ENCODE measurements around the gene PHF19. TPM values are rescaled to one million over a fixed set of nuclear protein-coding genes. Genes with fewer than 3 reads are reported as not detected.

The PHF19 gene
- total and polyA plus RNA-seq, 2 of the 8 experiments (the other 6 are each of a cell fraction or from before 2014, with no cell fraction given), result 28.2 to 31.8 TPM

- Histone ChIP-seq H2BK15ac (ENCODE audit: low read length) (no peak overlapping the region), H2BK120ac (replicated peaks; ENCODE audit: low read depth, low read length) (no peak overlapping the region), H4K8ac (ENCODE audit: extremely low read depth, insufficient read depth, low read length) (no peak overlapping the region), H3K18ac (ENCODE audit: extremely low read depth, low read length) (no peak overlapping the region), H3K79me2 (ENCODE audit: control insufficient read depth in 1 of 2, insufficient read depth in 2 of 2, low read length in 2 of 2) (no peaks in the 10 kb centered on the region), H4K5ac (ENCODE audit: insufficient read length, low read depth, low read length) (no peak overlapping the region), H4K20me1 (replicated peaks in 1 of 2; ENCODE audit: control insufficient read depth in 1 of 2, insufficient read depth in 2 of 2, low read length in 2 of 2) (no peaks in the 10 kb centered on the region), H3K4me1 (replicated peaks in 1 of 4; ENCODE audit: control insufficient read depth in 3 of 4, insufficient read depth in 4 of 4, low read length in 3 of 4) (no peaks in the 10 kb centered on the region; a peak in 2 of 7 replicates), H2AFZ (ENCODE audit: low read length) (no peak overlapping the region), H2BK20ac (ENCODE audit: low read length) (no peak overlapping the region), H3K23ac (ENCODE audit: insufficient read length) (no peak overlapping the region), H3K23me2 (ENCODE audit: low read depth, low read length) (no peaks in the 10 kb centered on the region), H3K36me3 (ENCODE audit: control insufficient read depth in 2 of 4, insufficient read depth in 4 of 4, low read length in 3 of 4) (peaks cover 0 to 24% (median 5%) of the 10 kb centered on the region in 4 experiments; a peak in 5 of 8 replicates), H3K79me1 (ENCODE audit: low read depth, low read length) (no peaks in the 10 kb centered on the region), H2AK5ac (ENCODE audit: low read depth, low read length) (no peak overlapping the region), H4K91ac (replicated peaks; ENCODE audit: insufficient read length, low read length) (no peak overlapping the region), H3K56ac (replicated peaks; ENCODE audit: insufficient read length, low read depth, low read length) (no peak overlapping the region), H3K4me2 (ENCODE audit: insufficient read depth in 1 of 2, low read depth in 2 of 2, low read length in 2 of 2) (no peak overlapping the region; a peak in 1 of 4 replicates), H2BK5ac (ENCODE audit: low read depth, low read length) (no peak overlapping the region), H3K27ac (ENCODE audit: low read depth, low read length) (no peak overlapping the region), H3K4me3 (ENCODE audit: extremely low read depth in 1 of 4, insufficient read depth in 2 of 4, low read depth in 3 of 4, low read length in 4 of 4) (no peak overlapping the region), H3K27me3 (replicated peaks in 1 of 4; ENCODE audit: control insufficient read depth in 3 of 4, extremely low read depth in 1 of 4, insufficient read depth in 3 of 4, low read length in 3 of 4) (no peaks in the 10 kb centered on the region), H3K14ac (ENCODE audit: insufficient read length) (no peak overlapping the region), H3K9ac (replicated peaks in 1 of 4; ENCODE audit: extremely low read depth in 1 of 4, low read depth in 3 of 4, low read length in 3 of 4) (no peak overlapping the region), H3K9me3 (ENCODE audit: insufficient read depth in 2 of 2, low read depth in 1 of 2, low read length in 1 of 2) (no peaks in the 10 kb centered on the region), H3K4ac (replicated peaks; ENCODE audit: insufficient read length, low read depth, low read length) (no peak overlapping the region), H2BK12ac (ENCODE audit: low read depth, low read length) (no peak overlapping the region)
- no peak for FAIRE-seq
- WGBS, 2 experiments (ENCODE audit: extremely low coverage in 1 of 2, insufficient coverage in 1 of 2, insufficient read length in 1 of 2, insufficient replicate concordance in 2 of 2, low coverage in 1 of 2, low lambda C conversion rate in 2 of 2, missing lambda C conversion rate in 1 of 2), result 90% methylated on average over 6 of the region's 6 CpGs; no CpG with 5 or more reads in 1 of the 2 experiments
- DNase-seq (ENCODE audit: low read depth in 1 of 2, low spot score in 2 of 2), result no peak
- ChIA-PET CTCF (ENCODE audit: partially characterized antibody) (interaction anchor here (0.7 to 10.5 kb wide), 9 partner anchors 8 to 77 kb away, joined by 3 to 108 read pairs (median 5); partner anchors contain the start of gene FBXW2), POLR2A (ENCODE audit: partially characterized antibody) (interaction anchor here (0.7 to 2.5 kb wide), 6 partner anchors 9 to 83 kb away, joined by 3 to 12 read pairs (median 4); no protein-coding TSS in a partner anchor)
- TF ChIP-seq NANOG (IDR thresholded peaks at IDR 0.05; ENCODE audit: insufficient read depth, low read depth, low read length, poor library complexity, severe bottlenecking), result no peak
- TF ChIP-seq SIX5 (IDR thresholded peaks at IDR 0.05; ENCODE audit: low read depth, low read length), result no peak
- TF ChIP-seq RBBP5 (IDR thresholded peaks at IDR 0.05; ENCODE audit: borderline replicate concordance, low read depth, low read length), result no peak
- TF ChIP-seq CREB1 (IDR thresholded peaks at IDR 0.05), result no peak
- TF ChIP-seq ATF3 (IDR thresholded peaks at IDR 0.05; ENCODE audit: insufficient read depth, low read depth, low read length), result no peak
- TF ChIP-seq SP4 (IDR thresholded peaks at IDR 0.05; ENCODE audit: low read length), result no peak
- no peak for TF ChIP-seq CTCF (IDR thresholded peaks at IDR 0.05; ENCODE audit: control extremely low read depth in 1 of 3, insufficient read depth in 1 of 3, low read depth in 1 of 3, low read length in 3 of 3)
- TF ChIP-seq CTBP2 (IDR thresholded peaks at IDR 0.05; ENCODE audit: borderline replicate concordance, insufficient read depth, insufficient read length, low read length), result no peak
- TF ChIP-seq KDM1A (IDR thresholded peaks at IDR 0.05; ENCODE audit: borderline replicate concordance, low read length), result no peak
- no peak for TF ChIP-seq BCL11A (IDR thresholded peaks at IDR 0.05; ENCODE audit: low read depth in 2 of 2, low read length in 2 of 2)
Measured at GRCh38 chr9:120861935-120862334, 15.1 kb downstream of the PHF19 start.
